Neural cell (in vitro differentiated cells): Measurements from ENCODE around the gene PTPRN2. TPM values are rescaled to one million over a fixed set of nuclear protein-coding genes. Genes with fewer than 3 reads are reported as not detected.

Source experiments
- H2AFZ ChIP-seq: fragments of 200-600, 300-800 bp; sonication (generic), shearing (Covaris generic); 2 replicates; pipeline ENCODE4 v1.6.0; 2014; ENCODE audit warnings: low read depth, mild to moderate bottlenecking, antibody characterized with exemption, low read length, moderate library complexity
- H3F3A ChIP-seq: fragments of 200-600 bp; shearing (Covaris generic); 2 replicates; pipeline ENCODE4 v1.6.1; 2016; ENCODE audit warnings: mild to moderate bottlenecking, moderate library complexity, mixed read lengths, antibody characterized with exemption, low read length; ENCODE audit not compliant: insufficient read depth, poor library complexity, severe bottlenecking
- H3K27ac ChIP-seq: fragments of 200-600, 300-800 bp; sonication (generic), shearing (Covaris generic); 2 replicates; pipeline ENCODE4 v1.5.1; 2014; ENCODE audit warnings: mild to moderate bottlenecking, low read length, moderate library complexity
- H3K27me3 ChIP-seq: fragments of 300-800, 200-600 bp; sonication (generic), shearing (Covaris generic); 2 replicates; pipeline ENCODE4 v1.6.0; 2014; ENCODE audit warnings: mild to moderate bottlenecking, low read depth, low read length, moderate library complexity; ENCODE audit not compliant: insufficient read depth
- H3K36me3 ChIP-seq: fragments of 300-800, 200-600 bp; sonication (generic), shearing (Covaris generic); 2 replicates; pipeline ENCODE4 v1.5.1; 2014; ENCODE audit warnings: mild to moderate bottlenecking, antibody characterized with exemption, low read length, moderate library complexity; ENCODE audit not compliant: insufficient read depth
- H3K4me2 ChIP-seq: fragments of 300-800, 200-600 bp; sonication (generic), shearing (Covaris generic); 2 replicates; pipeline ENCODE4 v1.6.0; 2014; ENCODE audit warnings: mild to moderate bottlenecking, low read length
- H3K4me3 ChIP-seq: fragments of 300-800, 200-600 bp; sonication (generic), shearing (Covaris generic); 2 replicates; pipeline ENCODE4 v1.5.1; 2014; ENCODE audit warnings: mild to moderate bottlenecking, low read length, moderate library complexity
- H3K79me2 ChIP-seq: fragments of 200-600 bp; shearing (Covaris generic); replicated peaks from 2 replicates; pipeline ENCODE4 v1.6.0; 2014; ENCODE audit warnings: mild to moderate bottlenecking, low read length, moderate library complexity; ENCODE audit not compliant: insufficient read depth
- H3K9ac ChIP-seq: fragments of 300-800, 200-600 bp; sonication (generic), shearing (Covaris generic); 2 replicates; pipeline ENCODE4 v1.6.1; 2016; ENCODE audit warnings: mild to moderate bottlenecking, low read length, mixed read lengths
- H3K9me2 ChIP-seq: fragments of 200-600 bp; shearing (Covaris generic); 2 replicates; pipeline ENCODE4 v1.6.1; 2016; ENCODE audit warnings: mild to moderate bottlenecking, low read length, mixed read lengths; ENCODE audit not compliant: insufficient read depth
- H3K9me3 ChIP-seq: fragments of 200-600, 300-800 bp; sonication (generic), shearing (Covaris generic); 2 replicates; pipeline ENCODE4 v1.6.1; 2016; ENCODE audit warnings: mild to moderate bottlenecking, mixed run types, low read length, moderate library complexity, mixed read lengths
- H4K20me1 ChIP-seq: fragments of 200-600 bp; shearing (Covaris generic); 2 replicates; pipeline ENCODE4 v1.6.1; 2016; ENCODE audit warnings: mild to moderate bottlenecking, mixed run types; ENCODE audit not compliant: insufficient read depth
- CTCF ChIP-seq: fragments of 450-650 bp; IDR thresholded peaks from 2 replicates; pipeline ENCODE4 v1.5.1; 2014; ENCODE audit warnings: antibody characterized with exemption, mild to moderate bottlenecking, moderate library complexity; ENCODE audit not compliant: poor library complexity, severe bottlenecking
- EP300 ChIP-seq: fragments of 450-650 bp; conservative IDR thresholded peaks from 2 replicates; pipeline ENCODE4 v1.6.1; 2014; ENCODE audit warnings: antibody characterized with exemption, mild to moderate bottlenecking, moderate library complexity; ENCODE audit not compliant: poor library complexity, severe bottlenecking
- EZH2 ChIP-seq: fragments of 200-600, 300-800 bp; shearing (Covaris generic), sonication (generic); IDR thresholded peaks from 2 replicates; pipeline ENCODE4 v1.6.1; 2014; ENCODE audit warnings: antibody characterized with exemption, low read length, borderline replicate concordance, mild to moderate bottlenecking; ENCODE audit not compliant: insufficient read depth, poor library complexity, severe bottlenecking
- MXI1 ChIP-seq: fragments of 450-650 bp; conservative IDR thresholded peaks from 2 replicates; pipeline ENCODE4 v1.6.1; 2014; ENCODE audit warnings: antibody characterized with exemption, mild to moderate bottlenecking; ENCODE audit not compliant: poor library complexity, severe bottlenecking
- POLR2AphosphoS5 ChIP-seq: IDR thresholded peaks from 2 replicates; pipeline ENCODE4 v1.6.1; 2012
- RAD21 ChIP-seq: fragments of 450-650 bp; conservative IDR thresholded peaks from 2 replicates; pipeline ENCODE4 v1.6.1; 2014; ENCODE audit warnings: antibody characterized with exemption, mild to moderate bottlenecking, moderate library complexity
- REST ChIP-seq: IDR thresholded peaks from 2 replicates; pipeline ENCODE4 v1.6.1; 2012; ENCODE audit warnings: borderline replicate concordance
- SMC3 ChIP-seq: fragments of 450-650 bp; conservative IDR thresholded peaks from 2 replicates; pipeline ENCODE4 v1.6.1; 2014; ENCODE audit warnings: antibody characterized with exemption, mild to moderate bottlenecking, moderate library complexity; ENCODE audit not compliant: poor library complexity
- TAF1 ChIP-seq: IDR thresholded peaks from 2 replicates; pipeline ENCODE4 v1.6.1; 2012; ENCODE audit warnings: low read depth
- polyA plus RNA-seq: library from polyadenylated mRNA; depleted of rRNA; stranded (reverse); fragments of >200 nt; gene quantifications from 2 replicates; pipeline ENCODE4 v1.2.3, GENCODE V29; 2014

The PTPRN2 gene
- polyA plus RNA-seq, 1 donor from 2014 or later = 31.0 TPM

GRCh38 chr7:157736341-157736740 is 851.3 kb downstream of the PTPRN2 start:
- Histone ChIP-seq H3K9me2 (no peaks in the 10 kb centered on the region), H3K79me2 (no peaks in the 10 kb centered on the region), H2AFZ (no peak overlapping the region), H4K20me1 (no peaks in the 10 kb centered on the region), H3K4me3 (no peak overlapping the region), H3K36me3 (no peaks in the 10 kb centered on the region), H3K27me3 (no peaks in the 10 kb centered on the region), H3K27ac (no peak overlapping the region), H3F3A (no peaks in the 10 kb centered on the region), H3K9me3 (no peaks in the 10 kb centered on the region), H3K9ac (no peak overlapping the region), H3K4me2 (no peak overlapping the region)
- TF ChIP-seq EZH2 (no peak), TAF1 (no peak), REST (no peak), CTCF (no peak), EP300 (no peak), RAD21 (no peak), MXI1 (no peak), POLR2AphosphoS5 (no peak), SMC3 (no peak)

GRCh38 chr7:157735826-157736225 is 851.8 kb downstream of the PTPRN2 start:
- TF ChIP-seq TAF1 (no peak), CTCF (no peak), EZH2 (no peak), POLR2AphosphoS5 (no peak), RAD21 (no peak), EP300 (no peak), MXI1 (no peak), REST (no peak), SMC3 (no peak)
- Histone ChIP-seq H3K79me2 (no peaks in the 10 kb centered on the region), H3K36me3 (no peaks in the 10 kb centered on the region), H3K9me3 (no peaks in the 10 kb centered on the region), H3F3A (no peaks in the 10 kb centered on the region), H2AFZ (no peak overlapping the region), H3K4me2 (no peak overlapping the region), H3K27ac (no peak overlapping the region), H3K9ac (no peak overlapping the region), H3K4me3 (no peak overlapping the region), H4K20me1 (no peaks in the 10 kb centered on the region), H3K27me3 (no peaks in the 10 kb centered on the region), H3K9me2 (no peaks in the 10 kb centered on the region)
